GM18867 (cell line): ENCODE measurements around the gene IKBKG.
"Not testable (repeated sequence)": the region's sequence is repeated elsewhere in the genome, so short reads cannot be mapped to it uniquely, and the experiment has no call there.

Experiments
- ATAC-seq: cut with Tn5 transposase; IDR thresholded peaks from one replicate; pipeline ENCODE4 v1.9.1; 2021; ENCODE audit warnings: mild to moderate bottlenecking, moderate library complexity; ENCODE audit not compliant: unreplicated experiment

The IKBKG gene

GRCh38 chrX:154602766-154603437, 55.5 kb downstream of the IKBKG start:
- ATAC-seq, result no peak

- ATAC-seq, result no peak
Observed at GRCh38 chrX:154603438-154604430, 56.3 kb downstream of the IKBKG start.

- no peak for ATAC-seq
Observed at GRCh38 chrX:154605566-154605965, 58.1 kb downstream of the IKBKG start.

- ATAC-seq, result no peak
Observed at GRCh38 chrX:154607370-154607769, 60.0 kb downstream of the IKBKG start.

- ATAC-seq, result not testable (repeated sequence)
Observed at GRCh38 chrX:154607976-154608375, 60.6 kb downstream of the IKBKG start.

- not testable (repeated sequence) for ATAC-seq
Observed at GRCh38 chrX:154608823-154609222, 61.4 kb downstream of the IKBKG start.

- ATAC-seq, result not testable (repeated sequence)
Observed at GRCh38 chrX:154611146-154611545, 63.7 kb downstream of the IKBKG start.

GRCh38 chrX:154613586-154613985, 66.2 kb downstream of the IKBKG start:
- ATAC-seq, result not testable (repeated sequence)
